Measurements from ENCODE around the gene FOXK1.

DNA sequence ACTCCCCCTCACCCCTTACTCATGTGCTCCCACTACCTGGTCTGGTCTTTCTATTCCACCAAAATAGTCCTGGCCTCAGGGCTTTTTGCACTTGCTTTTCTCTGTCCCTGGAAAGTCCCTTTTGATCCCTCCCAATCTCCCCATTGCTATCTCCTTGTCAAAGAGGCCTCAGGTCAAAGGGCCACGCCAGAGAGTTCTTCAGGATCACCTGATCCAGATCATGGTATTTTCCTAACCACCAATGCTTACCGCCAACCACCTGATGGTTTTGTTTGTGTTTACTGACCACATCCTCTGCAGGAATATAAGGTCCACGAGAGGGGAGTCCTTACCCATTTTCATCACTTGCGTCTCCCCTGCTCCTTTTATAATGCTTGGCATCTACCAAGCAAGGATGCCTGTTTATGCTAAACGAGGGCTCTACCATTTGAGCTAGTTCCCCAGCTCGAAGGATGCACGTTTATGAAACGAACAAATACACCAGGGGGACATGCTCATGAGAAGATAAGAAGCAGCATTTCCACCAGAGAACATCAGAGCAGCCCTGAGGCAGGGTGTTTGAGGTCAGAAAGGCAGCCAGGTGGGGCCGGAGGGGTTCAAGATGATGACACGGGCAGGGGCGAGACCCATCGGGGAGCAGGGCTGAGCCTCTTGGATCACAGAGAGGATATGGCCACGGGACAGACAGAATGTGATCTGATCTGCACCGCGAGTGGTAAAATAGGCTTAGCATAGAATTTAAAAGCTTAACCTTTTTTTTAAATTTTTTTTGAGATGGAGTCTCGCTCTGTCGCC lies 43.1 kb upstream of the FOXK1 start:
- TF ChIP-seq, protein P1, sequence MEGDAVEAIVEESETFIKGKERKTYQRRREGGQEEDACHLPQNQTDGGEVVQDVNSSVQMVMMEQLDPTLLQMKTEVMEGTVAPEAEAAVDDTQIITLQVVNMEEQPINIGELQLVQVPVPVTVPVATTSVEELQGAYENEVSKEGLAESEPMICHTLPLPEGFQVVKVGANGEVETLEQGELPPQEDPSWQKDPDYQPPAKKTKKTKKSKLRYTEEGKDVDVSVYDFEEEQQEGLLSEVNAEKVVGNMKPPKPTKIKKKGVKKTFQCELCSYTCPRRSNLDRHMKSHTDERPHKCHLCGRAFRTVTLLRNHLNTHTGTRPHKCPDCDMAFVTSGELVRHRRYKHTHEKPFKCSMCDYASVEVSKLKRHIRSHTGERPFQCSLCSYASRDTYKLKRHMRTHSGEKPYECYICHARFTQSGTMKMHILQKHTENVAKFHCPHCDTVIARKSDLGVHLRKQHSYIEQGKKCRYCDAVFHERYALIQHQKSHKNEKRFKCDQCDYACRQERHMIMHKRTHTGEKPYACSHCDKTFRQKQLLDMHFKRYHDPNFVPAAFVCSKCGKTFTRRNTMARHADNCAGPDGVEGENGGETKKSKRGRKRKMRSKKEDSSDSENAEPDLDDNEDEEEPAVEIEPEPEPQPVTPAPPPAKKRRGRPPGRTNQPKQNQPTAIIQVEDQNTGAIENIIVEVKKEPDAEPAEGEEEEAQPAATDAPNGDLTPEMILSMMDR (IDR thresholded peaks at IDR 0.05), result no peak
- no peak for TF ChIP-seq POLR2AphosphoS5 (IDR thresholded peaks at IDR 0.05)

All from prostate gland (tissue), 2 donors.